ENCODE measurements around the gene B3GNT2.

B3GNT2 gene

DNA sequence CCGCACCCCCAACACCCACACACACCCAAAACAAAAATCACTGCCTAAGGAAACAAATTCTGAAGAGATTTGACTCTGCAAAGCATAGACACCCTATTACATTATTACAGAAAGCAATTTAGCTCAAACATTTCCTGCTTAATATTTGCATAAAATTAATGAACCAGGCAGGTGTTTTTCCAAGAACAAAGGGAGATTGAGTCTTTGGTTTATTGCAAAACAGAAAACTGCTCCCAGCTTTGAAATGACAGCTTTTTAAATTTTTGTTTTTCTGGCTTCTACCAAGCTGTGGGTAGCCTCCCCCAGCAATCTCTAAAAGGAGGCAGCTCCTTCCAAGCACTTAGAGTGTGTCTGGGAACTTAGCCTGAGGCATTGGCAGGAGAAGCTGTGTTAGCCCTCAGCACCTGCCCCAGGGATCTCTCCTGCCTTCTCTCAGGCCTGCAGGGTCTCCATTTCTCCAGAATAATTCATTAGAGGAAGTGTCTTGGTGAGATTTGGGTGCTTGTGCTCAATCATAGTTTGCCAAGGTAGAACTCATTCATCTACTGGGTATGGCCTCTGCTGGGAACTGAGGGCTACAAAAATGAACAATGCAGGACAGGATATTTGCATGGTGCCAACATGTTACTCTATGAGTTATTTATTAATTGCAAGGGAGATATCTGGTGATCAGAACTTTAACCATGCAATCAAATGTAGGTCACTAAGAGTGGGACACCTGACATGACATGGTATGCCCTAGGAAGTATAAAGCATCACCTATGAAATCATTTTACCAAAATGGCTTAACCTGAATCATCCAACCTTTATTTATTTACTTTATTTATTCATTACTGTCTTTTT lies 58.7 kb downstream of the B3GNT2 start:
- TF ChIP-seq, protein P1, sequence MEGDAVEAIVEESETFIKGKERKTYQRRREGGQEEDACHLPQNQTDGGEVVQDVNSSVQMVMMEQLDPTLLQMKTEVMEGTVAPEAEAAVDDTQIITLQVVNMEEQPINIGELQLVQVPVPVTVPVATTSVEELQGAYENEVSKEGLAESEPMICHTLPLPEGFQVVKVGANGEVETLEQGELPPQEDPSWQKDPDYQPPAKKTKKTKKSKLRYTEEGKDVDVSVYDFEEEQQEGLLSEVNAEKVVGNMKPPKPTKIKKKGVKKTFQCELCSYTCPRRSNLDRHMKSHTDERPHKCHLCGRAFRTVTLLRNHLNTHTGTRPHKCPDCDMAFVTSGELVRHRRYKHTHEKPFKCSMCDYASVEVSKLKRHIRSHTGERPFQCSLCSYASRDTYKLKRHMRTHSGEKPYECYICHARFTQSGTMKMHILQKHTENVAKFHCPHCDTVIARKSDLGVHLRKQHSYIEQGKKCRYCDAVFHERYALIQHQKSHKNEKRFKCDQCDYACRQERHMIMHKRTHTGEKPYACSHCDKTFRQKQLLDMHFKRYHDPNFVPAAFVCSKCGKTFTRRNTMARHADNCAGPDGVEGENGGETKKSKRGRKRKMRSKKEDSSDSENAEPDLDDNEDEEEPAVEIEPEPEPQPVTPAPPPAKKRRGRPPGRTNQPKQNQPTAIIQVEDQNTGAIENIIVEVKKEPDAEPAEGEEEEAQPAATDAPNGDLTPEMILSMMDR (IDR thresholded peaks at IDR 0.05; ENCODE audit: low read depth, low read length) = no peak
- DNase-seq (ENCODE audit: low read depth in 2 of 2) = no peak
- H3K4me3 ChIP-seq (replicated peaks in 1 of 2; ENCODE audit: low read depth in 2 of 2, low read length in 2 of 2) = no peak overlapping the region

DNA sequence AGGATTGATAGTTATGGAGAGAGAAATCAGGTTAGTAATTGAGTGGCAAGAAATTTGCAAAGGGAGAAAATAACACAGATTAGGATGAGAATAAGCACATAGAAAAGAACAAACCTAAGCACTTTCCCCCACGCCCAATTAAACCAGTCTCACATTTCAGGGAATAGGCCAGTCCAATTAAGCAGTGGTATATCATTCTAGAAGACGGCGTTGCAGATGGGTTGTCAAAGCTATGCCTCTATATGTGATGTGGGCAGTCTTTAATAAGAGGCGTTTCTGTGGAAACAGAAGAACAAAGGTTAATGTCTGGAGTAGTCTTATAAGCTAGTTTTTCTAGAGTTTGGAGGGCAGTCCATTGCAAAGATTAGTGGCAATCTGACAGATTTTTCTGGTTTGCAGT lies 61.6 kb downstream of the B3GNT2 start:
- no peak overlapping the region for H3K4me3 ChIP-seq (replicated peaks in 1 of 2; ENCODE audit: low read depth in 2 of 2, low read length in 2 of 2)
- no peak for DNase-seq (ENCODE audit: low read depth in 2 of 2)
- TF ChIP-seq, protein P1 (IDR thresholded peaks at IDR 0.05; ENCODE audit: low read depth, low read length) = no peak

DNA sequence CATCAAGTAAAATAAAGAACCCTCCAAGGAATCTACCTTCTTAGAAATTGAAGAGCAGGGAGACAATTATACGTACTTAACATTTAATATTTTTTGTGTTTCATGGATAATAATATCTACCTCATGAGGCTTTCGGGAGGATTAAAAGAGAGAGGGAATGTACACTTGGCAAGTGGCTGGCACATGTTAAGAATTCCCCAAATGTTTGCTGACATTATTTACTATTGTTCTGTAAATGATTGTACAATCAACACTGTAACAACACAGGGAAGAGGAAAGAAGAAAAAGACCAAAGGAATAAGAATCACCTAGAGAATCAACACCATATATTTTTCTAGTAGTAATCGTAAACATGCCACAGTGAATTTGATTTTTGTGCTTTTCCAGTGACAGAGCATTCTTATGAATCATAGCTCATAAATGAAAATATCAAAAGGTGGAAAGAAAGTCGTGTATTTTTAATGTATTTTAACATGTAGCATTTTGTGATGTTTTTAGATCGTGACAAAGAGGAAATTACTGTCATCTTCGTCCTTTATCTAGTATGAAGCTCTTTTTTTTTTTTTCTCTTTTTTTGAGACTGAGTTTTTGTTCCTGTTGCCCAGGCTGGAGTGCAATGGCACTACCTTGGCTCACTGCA lies 67.3 kb downstream of the B3GNT2 start:
- TF ChIP-seq, protein P1 (IDR thresholded peaks at IDR 0.05; ENCODE audit: low read depth, low read length) = no peak
- DNase-seq (ENCODE audit: low read depth in 2 of 2) = no peak
- H3K4me3 ChIP-seq (replicated peaks in 1 of 2; ENCODE audit: low read depth in 2 of 2, low read length in 2 of 2) = no peak overlapping the region

DNA sequence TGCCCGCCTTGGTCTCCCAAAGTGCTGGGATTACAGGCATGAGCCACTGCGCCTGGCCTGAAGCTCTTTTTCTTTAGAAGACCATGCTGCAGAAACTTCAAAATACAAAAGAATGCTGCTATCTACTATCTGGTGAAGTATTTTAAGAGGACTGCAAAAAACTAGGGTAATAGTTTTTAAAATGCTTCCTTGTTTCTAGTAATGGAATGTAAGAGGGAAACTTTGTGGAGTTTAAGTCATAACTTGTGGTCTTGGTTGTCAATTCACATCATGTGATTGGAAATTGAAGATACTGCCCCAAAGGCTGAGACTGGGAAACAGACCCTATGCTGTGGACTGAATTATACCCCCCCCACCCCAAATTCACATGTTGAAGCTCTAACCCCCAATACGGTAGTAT lies 68.3 kb downstream of the B3GNT2 start:
- TF ChIP-seq, protein P1 (IDR thresholded peaks at IDR 0.05; ENCODE audit: low read depth, low read length) = no peak

DNA sequence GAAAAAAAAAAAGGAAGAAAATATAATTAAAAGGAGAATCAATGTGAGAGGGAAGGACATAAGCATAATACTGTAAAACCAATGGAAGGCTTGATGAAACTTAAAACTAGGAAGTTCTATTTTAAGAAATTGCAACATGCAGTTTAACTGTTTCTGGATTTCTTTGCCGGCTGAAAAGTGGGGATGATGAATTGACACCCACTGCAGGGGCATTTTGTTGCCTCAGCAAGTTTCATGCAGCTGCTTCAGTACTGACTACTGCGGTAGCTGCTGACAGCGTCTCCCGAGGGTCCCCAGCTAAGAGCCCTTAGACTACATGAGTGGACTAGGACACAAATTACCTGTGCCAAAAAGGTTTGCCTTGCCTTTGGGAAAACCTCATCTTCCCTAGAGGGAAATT lies 69.2 kb downstream of the B3GNT2 start:
- DNase-seq (ENCODE audit: low read depth in 2 of 2) = no peak
- no peak overlapping the region for H3K4me3 ChIP-seq (replicated peaks in 1 of 2; ENCODE audit: low read depth in 2 of 2, low read length in 2 of 2)
- TF ChIP-seq, protein P1 (IDR thresholded peaks at IDR 0.05; ENCODE audit: low read depth, low read length) = no peak

More for the DNA sequence above, 68.3 kb downstream of the B3GNT2 start:
- H3K4me3 ChIP-seq (replicated peaks in 1 of 2; ENCODE audit: low read depth in 2 of 2, low read length in 2 of 2) = no peak overlapping the region
- no peak for DNase-seq (ENCODE audit: low read depth in 2 of 2)

DNA sequence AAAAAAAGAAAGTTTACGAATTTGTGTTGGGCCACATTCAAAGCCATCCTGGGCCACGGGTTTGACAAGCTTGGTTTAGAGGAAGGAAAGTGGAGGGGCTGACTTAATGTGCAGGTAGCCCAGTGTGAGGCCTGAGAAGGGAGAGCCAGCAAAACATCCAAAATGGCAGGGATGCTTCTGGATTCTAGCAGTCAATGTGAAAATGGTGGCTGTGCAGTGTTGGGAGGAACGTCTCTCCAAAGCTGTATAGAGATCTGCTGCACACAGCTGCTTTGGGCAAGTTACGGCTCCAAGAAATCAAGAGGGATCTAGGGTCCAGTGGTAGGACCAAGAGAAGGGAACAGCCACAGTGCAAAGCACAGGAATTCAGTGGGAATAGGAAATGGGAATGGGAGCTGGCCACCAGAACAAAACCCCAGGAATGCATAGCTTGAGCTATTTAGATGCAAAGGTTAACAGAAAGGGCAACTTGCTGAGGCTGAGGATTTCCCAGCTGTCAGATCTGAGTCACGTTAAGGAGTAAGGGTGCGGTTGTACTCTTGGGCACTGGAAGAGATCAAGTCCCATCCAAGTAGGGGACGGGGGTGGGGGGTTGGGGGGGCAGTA lies 70.6 kb downstream of the B3GNT2 start:
- TF ChIP-seq, protein P1 (IDR thresholded peaks at IDR 0.05; ENCODE audit: low read depth, low read length) = no peak
- DNase-seq (ENCODE audit: low read depth in 2 of 2) = peak; percentile 65 to 74
- no peak overlapping the region for H3K4me3 ChIP-seq (replicated peaks in 1 of 2; ENCODE audit: low read depth in 2 of 2, low read length in 2 of 2)

Data from cardiac fibroblast (primary cell).